PFSK-1 (cell line): Measurements from ENCODE around the gene R3HDML.

Experiments
- FOXP2 ChIP-seq: optimal IDR thresholded peaks from 2 replicates; pipeline ENCODE3; 2011; ENCODE audit warnings: borderline replicate concordance, control low read depth, inconsistent platforms; ENCODE audit not compliant: insufficient read depth; ENCODE audit errors: extremely low read length, extremely low read depth
- POLR2AphosphoS5 ChIP-seq: IDR thresholded peaks from 2 replicates; pipeline ENCODE4 v1.6.1; 2012; ENCODE audit warnings: low read depth, mild to moderate bottlenecking, control low read depth, low read length, moderate library complexity
- REST ChIP-seq, 2 experiments: IDR thresholded peaks; 2 replicates each; pipeline versions ENCODE4 v1.6.1 to v1.8.0; 2011 to 2012; ENCODE audit warnings: low read depth in 2 of 2, low read length in 2 of 2, control low read depth in 1 of 2, inconsistent platforms in 1 of 2, mild to moderate bottlenecking in 1 of 2, moderate library complexity in 1 of 2; ENCODE audit not compliant: insufficient read depth in 1 of 2
- SIN3A ChIP-seq: IDR thresholded peaks from 2 replicates; pipeline ENCODE4 v1.6.1; 2012; ENCODE audit warnings: mild to moderate bottlenecking, low read length, moderate library complexity, borderline replicate concordance; ENCODE audit not compliant: insufficient read depth
- TAF1 ChIP-seq: IDR thresholded peaks from 2 replicates; pipeline ENCODE4 v1.6.1; 2012; ENCODE audit warnings: low read length, control low read depth, borderline replicate concordance; ENCODE audit not compliant: insufficient read depth

R3HDML gene

GRCh38 chr20:44334709-44335108 lies 2.1 kb upstream of the R3HDML start:
- TF ChIP-seq REST (IDR thresholded peaks at IDR 0.05; ENCODE audit: insufficient read depth in 1 of 2, low read depth in 2 of 2, low read length in 2 of 2) (no peak), FOXP2 (no peak), SIN3A (no peak), TAF1 (no peak), POLR2AphosphoS5 (no peak)

- TF ChIP-seq REST (IDR thresholded peaks at IDR 0.05; ENCODE audit: insufficient read depth in 1 of 2, low read depth in 2 of 2, low read length in 2 of 2) (no peak), FOXP2 (no peak), POLR2AphosphoS5 (no peak), TAF1 (no peak), SIN3A (no peak)
These were observed 1.2 kb upstream of the R3HDML start for GRCh38 chr20:44335675-44336074.

GRCh38 chr20:44336086-44336485 lies 757 bp upstream of the R3HDML start:
- TF ChIP-seq SIN3A (no peak), TAF1 (no peak), FOXP2 (no peak), POLR2AphosphoS5 (no peak), REST (IDR thresholded peaks at IDR 0.05; ENCODE audit: insufficient read depth in 1 of 2, low read depth in 2 of 2, low read length in 2 of 2) (no peak)

- no peak for TF ChIP-seq TAF1
- no peak for TF ChIP-seq POLR2AphosphoS5
- TF ChIP-seq FOXP2 = no peak
- no peak for TF ChIP-seq REST (IDR thresholded peaks at IDR 0.05; ENCODE audit: insufficient read depth in 1 of 2, low read depth in 2 of 2, low read length in 2 of 2)
These were observed 5.4 kb downstream of the R3HDML start for GRCh38 chr20:44342248-44342647.

- TF ChIP-seq TAF1 = no peak
- no peak for TF ChIP-seq SIN3A
- TF ChIP-seq POLR2AphosphoS5 = no peak
- TF ChIP-seq FOXP2 = no peak
- TF ChIP-seq REST (IDR thresholded peaks at IDR 0.05; ENCODE audit: insufficient read depth in 1 of 2, low read depth in 2 of 2, low read length in 2 of 2) = no peak
These were observed 6.4 kb downstream of the R3HDML start for GRCh38 chr20:44343162-44343675.
